ENCODE results near the gene PRM2. TPM values are rescaled to one million over a fixed set of nuclear protein-coding genes. Genes with fewer than 3 reads are reported as not detected.

PRM2 gene
- polyA plus RNA-seq, 1 of the 3 experiments (the other 2 are of a cell fraction) = not detected

GRCh38 chr16:11280616-11281522, 4.6 kb upstream of the PRM2 start, which contains the start of gene PRM1:
PRM1 (minus strand) TSS chr16:11281330; CDS start chr16:11281238, 92 bp downstream.
- ChIA-PET POLR2A (no interaction called here), CTCF (no interaction called here)
- no peak within 1 kb of the TSS for H2AFZ ChIP-seq (ENCODE audit: low read depth)
- H4K20me1 ChIP-seq (ENCODE audit: insufficient read depth) = no peaks in the 10 kb centered on the region
- H3F3A ChIP-seq (replicated peaks; ENCODE audit: insufficient read depth) = no peaks in the 10 kb centered on the region
- no peaks in the 10 kb centered on the region for H3K36me3 ChIP-seq (replicated peaks in 1 of 2; ENCODE audit: control insufficient read depth in 1 of 2, insufficient read depth in 2 of 2, low read length in 1 of 2)
- TF ChIP-seq CTCF (IDR thresholded peaks at IDR 0.05) (no peak), YY1 (IDR thresholded peaks at IDR 0.05; ENCODE audit: low read depth) (no peak), GATA2 (CRISPR knock-in tag; IDR thresholded peaks at IDR 0.05) (no peak), MXI1 (IDR thresholded peaks at IDR 0.05; ENCODE audit: low read depth, low read length) (no peak), MAX (IDR thresholded peaks at IDR 0.05; ENCODE audit: low read depth) (no peak), RAD21 (IDR thresholded peaks at IDR 0.05; ENCODE audit: low read length) (no peak), MEF2A (IDR thresholded peaks at IDR 0.05; ENCODE audit: borderline replicate concordance, low read depth) (no peak), PBX3 (IDR thresholded peaks at IDR 0.05) (no peak), CHD2 (IDR thresholded peaks at IDR 0.05; ENCODE audit: low read length, partially characterized antibody) (no peak), SIN3A (IDR thresholded peaks at IDR 0.05; ENCODE audit: borderline replicate concordance, low read depth, low read length) (no peak), USF2 (IDR thresholded peaks at IDR 0.05; ENCODE audit: borderline replicate concordance, low read depth, low read length) (no peak), ELF1 (IDR thresholded peaks at IDR 0.05) (no peak), RXRA (IDR thresholded peaks at IDR 0.05; ENCODE audit: borderline replicate concordance, low read depth) (no peak), USF1 (IDR thresholded peaks at IDR 0.05; ENCODE audit: borderline replicate concordance, low read depth) (no peak)
- no peaks in the 10 kb centered on the region for H3K9me2 ChIP-seq
- H3K4me1 ChIP-seq (ENCODE audit: control insufficient read depth in 1 of 2, insufficient read depth in 2 of 2, low read depth in 1 of 2, low read length in 1 of 2) = no peaks in the 10 kb centered on the region; a peak in 1 of 4 replicates
- DNase-seq = no peak
- no peaks in the 10 kb centered on the region; the same call in none of the 2 replicates for H3K27me3 ChIP-seq (ENCODE audit: insufficient read depth)
- no peak within 1 kb of the TSS for H3K9ac ChIP-seq
- H3K4me3 ChIP-seq (ENCODE audit: low read depth in 2 of 2, low read length in 1 of 2) = no peak within 1 kb of the TSS
- WGBS (ENCODE audit: low lambda C conversion rate) = 88% methylated on average over 21 of the region's 25 CpGs
- H3K9me3 ChIP-seq = no peaks in the 10 kb centered on the region
- H3K79me2 ChIP-seq (ENCODE audit: insufficient read depth) = no peaks in the 10 kb centered on the region
- no peak within 1 kb of the TSS for H3K27ac ChIP-seq (ENCODE audit: low read depth in 2 of 2, low read length in 1 of 2)
- no peak within 1 kb of the TSS for H3K4me2 ChIP-seq

Measured in SK-N-SH (cell line).